ENCODE measurements around the gene LITAFD.
"Not testable (repeated sequence)": the region's sequence is repeated elsewhere in the genome, so short reads cannot be mapped to it uniquely, and the experiment has no call there.

LITAFD gene

GRCh38 chr16:8858994-8859912 is 22.9 kb upstream of the LITAFD start:
- no peak for DNase-seq

DNA sequence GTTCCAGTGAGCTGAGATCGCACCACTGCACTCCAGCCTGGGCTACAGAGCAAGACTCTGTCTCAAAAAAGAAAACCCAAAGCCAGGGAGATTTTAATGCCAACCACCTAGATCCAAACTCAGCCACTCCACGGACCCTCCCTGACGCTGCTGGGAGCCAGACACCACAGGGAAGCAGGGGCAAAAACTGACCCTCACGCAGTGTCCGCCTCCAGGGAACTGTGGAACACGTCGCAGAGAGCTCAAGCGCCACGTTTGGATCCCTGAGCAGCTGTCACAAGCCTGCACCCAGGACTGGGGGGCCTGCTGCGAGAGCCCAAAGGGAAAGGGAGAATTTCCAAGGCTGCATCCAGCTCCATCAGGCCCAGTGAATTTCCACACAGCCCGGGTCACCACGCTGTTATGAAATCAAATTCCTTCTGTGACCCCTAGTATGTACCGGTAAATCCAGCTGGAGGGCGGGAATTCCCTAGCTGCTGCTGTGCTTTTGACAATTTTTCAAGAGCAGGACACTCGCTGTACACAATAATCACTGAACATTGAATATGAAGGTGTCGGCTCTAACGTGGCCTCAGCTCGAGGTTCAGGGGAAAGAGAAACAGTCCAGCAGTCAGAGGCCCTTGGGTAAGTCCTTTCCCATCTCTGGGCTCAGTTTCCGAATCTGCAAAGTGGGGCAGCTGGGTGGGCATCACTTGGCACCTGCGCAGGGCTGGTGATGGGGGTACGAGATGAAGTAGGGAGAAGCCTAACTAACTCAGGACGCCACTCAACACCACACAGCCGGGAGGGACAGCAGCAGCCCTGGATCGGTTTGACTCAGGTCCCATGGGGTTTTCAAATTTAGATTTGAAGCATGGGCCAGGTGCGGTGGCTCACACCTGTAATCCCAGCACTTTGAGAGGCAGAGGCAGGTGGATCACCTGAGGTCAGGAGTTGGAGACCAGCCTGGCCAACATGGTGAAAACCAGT is 22.0 kb upstream of the LITAFD start:
- DNase-seq = no peak

GRCh38 chr16:8861563-8862308 is 20.4 kb upstream of the LITAFD start:
- DNase-seq = no peak

DNA sequence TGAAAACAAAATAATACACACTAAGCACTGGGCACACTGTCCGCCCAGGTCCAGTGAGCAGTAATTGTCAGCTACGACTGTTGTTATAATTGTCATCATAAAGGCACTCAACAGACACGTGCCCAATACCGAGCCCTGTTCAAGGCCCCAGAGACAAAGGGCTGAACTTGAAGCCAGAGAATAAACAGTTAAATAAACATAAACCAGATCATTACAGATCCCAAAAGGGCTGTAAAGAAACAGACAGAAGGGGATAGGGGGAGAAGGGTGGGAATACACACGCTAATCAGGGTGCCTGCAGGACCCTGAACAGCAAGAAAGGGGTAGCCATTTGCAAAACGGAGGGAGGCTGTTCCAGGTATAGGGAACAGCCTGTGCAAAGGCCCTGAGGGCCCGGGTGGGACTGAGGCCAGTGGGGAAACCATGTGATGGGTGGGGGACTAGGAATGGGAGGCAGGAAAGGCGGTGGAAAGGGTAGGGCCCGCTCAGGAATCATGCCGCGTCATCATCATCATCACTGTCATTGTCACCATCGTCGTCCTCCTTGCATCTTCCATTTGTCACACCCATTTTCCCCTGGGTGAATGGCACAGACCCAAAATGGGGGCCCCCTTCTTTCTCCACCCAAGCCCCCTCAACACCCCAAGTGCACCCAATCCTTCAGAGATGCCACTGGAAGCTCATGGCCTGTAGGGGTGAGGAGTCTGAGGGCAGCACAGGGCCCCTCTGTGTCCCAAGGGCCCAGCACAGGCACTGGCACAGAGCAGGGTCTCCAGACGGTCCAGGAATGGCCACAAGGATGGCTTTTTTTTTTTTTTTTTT is 19.6 kb upstream of the LITAFD start:
- no peak for DNase-seq

- no peak for DNase-seq
These were observed 18.3 kb upstream of the LITAFD start for GRCh38 chr16:8863594-8864424.

GRCh38 chr16:8864480-8865110 is 17.6 kb upstream of the LITAFD start:
- no peak for DNase-seq

- no peak for DNase-seq
These were observed 16.8 kb upstream of the LITAFD start for GRCh38 chr16:8865145-8865882.

DNA sequence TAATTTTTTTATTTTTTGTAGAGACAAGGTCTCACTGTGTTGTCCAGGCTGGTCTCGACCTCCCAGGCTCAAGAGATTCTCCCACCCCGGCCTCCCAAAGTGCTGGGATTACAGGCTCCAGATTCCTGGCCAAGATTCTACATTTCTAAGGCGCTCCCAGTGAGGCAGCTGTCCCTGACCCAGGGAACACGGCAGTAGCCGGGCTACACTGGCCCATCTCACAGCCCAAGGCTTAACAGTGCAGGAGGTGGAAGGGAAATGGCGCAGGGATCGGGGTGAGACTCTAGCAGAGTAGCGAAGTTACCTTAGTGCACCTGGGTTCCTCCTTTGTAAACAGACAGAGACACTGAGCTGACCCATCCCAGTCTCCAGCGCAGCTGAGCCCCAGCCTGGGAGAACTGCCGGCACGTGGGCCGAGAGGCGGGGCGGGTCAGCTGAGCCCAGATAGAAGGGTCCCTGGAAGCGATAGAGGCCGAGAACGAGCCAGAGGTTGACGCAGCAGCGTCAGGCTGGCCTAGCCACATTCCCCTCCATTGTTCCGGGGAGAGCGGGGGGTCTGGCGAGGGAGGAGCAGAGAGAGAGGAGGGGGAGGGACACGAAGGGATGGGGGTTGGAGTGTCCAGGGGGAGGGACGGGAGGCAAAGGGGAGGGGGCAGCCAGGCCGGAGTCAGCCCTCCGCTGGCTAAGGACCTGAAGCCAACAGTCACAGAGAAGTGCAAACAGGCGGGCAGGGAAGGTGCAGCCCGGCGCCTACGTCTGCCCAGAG is 15.8 kb upstream of the LITAFD start:
- DNase-seq = no peak

DNA sequence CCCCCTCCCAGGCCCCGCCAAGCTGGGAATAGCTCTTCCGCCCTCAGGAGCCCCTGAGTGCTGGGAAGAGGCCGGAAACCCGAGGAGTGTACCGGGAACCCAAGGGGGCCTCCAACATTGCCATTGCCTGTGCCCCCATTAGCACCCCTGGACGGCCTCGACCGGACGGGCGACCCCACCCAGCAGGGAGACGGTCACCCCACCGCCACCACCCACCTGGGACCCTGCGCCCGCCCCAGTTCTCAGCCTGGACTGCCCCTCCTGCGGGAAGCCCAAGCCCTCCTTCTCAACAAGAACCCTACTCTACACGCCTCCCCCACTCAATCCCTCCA is 15.3 kb upstream of the LITAFD start:
- no peak for DNase-seq

- DNase-seq = no peak
These were observed 14.8 kb upstream of the LITAFD start for GRCh38 chr16:8867216-8867931.

GRCh38 chr16:8867932-8868415 is 14.2 kb upstream of the LITAFD start:
- peak in 1 of 2 experiments; percentile 34 for DNase-seq

DNA sequence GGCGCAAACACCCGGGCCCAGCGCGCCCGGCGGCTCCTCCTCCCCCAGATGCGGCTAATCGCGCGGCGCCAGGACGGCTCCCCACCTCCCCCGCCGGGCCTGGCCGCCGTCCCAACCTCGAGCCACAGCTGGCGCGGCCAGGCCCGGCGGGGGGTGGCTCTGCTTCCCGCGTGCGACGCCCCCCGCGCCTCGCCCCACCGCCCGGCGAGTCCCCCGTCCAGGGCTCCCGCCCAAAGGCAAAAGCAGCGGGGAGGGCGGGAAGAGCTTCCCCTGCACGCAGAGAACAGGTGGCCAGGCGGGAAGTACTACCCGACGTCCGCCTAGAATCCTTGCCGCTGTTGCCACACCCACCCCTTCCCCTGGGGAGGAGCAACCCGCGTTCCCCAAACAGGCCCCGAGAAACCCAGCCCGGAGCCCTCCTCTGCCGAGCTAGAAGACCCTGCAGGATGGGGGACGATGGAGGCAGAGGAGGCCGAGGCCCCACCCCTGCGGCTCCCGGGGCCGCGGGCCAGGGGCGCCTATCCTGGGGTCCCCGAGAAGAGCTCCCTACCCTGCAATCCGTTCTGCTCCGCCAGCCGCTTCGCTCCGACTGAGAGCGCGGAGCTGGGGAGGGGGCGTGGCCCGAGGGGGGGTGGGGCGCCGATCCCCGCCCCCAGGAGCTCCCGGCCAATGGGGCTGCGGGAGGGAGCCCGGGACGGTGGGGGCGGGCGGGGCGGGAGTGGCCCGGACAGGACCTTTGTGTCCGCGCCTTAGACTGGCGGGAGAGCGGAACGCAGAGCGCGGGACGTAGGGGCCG is 13.5 kb upstream of the LITAFD start, which contains the start of gene CARHSP1:
CARHSP1 (minus strand) TSS at position 591 of the 796 bp plus-strand sequence. CDS start 9,678 bp downstream, outside the sequence.
- DNase-seq = peak; percentile 65 to 71

DNA sequence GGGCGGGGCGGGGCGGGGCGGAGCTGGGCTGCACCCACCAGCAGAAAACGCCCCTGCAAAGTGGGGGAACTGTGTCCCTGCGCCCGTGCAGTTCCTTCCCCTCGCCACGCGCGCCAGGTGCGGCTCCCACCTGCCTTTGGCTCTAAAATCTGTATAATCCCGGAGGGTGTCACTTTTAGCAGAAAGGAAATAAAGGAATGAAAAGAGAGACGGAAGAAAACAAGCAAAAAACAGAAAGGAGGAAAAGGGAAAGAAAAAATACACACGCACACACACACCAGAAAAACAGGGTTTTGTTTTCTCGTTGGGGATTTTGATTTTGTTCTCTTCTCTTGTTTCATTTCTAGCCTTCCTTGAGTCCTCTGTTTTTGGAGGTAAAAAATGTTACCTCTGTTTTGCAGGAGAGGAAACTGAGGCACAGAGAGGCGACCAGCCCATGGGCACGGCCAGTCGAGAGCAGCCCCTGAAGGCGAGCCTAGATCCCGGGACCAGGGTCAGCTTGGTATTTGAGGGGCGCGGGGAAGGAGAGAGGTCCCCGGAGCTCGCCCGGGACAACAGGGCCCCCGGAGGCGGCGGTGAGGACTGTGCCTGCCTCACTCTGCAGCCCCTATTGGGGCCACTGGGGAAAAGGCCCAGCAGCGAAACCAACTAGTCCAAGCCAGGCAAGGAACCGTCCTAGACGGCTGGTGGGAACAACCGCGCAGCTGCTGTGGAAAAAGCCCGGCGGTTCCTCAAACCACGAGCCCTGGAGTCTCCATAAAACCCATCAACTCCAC is 12.8 kb upstream of the LITAFD start:
- no peak for DNase-seq

DNA sequence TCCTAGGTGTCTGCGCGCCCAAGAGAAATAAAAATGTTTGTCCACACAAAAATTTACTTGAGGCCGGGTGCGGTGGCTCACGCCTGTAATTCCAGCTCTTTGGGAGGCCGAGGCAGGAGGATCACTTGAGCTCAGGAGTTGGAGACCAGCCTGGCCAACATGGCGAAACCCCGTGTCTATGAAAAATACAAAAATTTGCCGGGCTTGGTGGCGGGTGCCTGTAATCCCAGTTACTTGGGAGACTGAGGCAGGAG is 12.2 kb upstream of the LITAFD start:
- DNase-seq = not testable (repeated sequence)

DNA sequence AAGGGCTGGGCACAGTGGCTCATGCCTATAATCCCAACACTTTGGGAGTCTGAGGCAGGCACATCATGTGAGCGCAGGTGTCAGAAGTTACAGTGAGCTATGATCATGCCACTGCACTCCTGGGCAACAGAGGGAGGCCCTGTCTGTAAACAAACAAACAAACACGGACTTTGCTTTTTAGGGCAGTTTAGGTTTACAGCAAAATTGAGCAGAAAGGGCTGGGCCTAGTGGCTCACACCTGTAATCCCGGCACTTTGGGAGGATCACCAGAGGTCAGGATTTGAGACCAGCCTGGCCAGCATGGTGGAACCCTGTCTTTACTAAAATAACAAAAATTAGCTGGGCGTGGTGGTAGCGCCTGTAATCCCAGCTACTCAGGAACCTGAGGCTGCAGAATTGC is 10.1 kb upstream of the LITAFD start:
- DNase-seq = no peak
